Measurements from ENCODE around the gene VIP.

VIP gene

GRCh38 chr6:152783217-152783878, 32.8 kb downstream of the VIP start:
- DNase-seq = no peak

DNA sequence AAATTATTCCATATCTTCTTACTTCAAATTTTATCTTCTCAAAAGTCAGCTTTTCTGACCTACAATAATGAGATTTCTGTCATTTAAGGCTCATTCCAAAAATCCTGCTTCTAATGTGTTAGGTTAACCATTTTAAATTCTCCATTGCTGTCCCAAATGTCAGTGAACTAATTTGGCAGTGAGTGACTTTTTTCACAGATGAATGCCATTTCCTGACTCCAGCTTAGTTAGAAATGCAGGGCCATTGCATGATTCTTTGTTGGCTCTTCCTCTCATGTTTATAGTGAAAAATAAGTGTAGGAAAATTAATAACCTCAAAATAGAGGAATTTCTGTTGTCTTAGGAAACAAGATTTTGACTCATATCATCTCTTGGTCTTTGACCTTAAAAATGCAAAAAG, 44.1 kb downstream of the VIP start:
- no peak for DNase-seq

DNA sequence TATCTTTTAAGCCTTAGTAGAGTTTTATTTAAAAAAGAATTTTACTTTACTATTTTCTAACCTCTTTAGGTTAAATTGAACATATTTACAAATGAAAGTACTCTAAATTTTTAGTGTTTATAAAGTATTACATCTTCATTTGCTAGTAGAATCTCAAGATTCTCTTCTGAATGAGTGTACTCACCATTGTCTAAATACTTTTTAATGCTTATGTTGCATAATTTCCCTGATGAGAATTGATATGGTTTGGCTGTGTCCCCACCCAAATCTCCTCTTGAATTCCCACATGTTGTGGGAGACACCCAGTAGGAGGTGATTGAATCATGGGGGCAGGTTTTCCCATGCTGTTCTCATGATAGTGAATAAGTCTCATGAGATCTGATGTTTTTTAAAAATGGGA, 53.6 kb downstream of the VIP start:
- no peak for DNase-seq
